AG04450 (cell line): ENCODE data around the gene RAB15. TPM values are rescaled to one million over a fixed set of nuclear protein-coding genes. Genes with fewer than 3 reads are reported as not detected.

Experiments used
- CTCF ChIA-PET: fragments of 300-600, 350-600 bp; formaldehyde crosslinking; extraction: SDS; loops from one replicate; lab custom pipeline; 2022; ENCODE audit warnings: antibody characterized with exemption, inconsistent platforms; lab: Charles Lee
- POLR2A ChIA-PET: fragments of 350-600 bp; formaldehyde crosslinking; extraction: SDS; loops from one replicate; lab custom pipeline; 2021; ENCODE audit warnings: antibody characterized with exemption, inconsistent platforms; lab: Yijun Ruan, JAX
- DNase-seq: peaks from one replicate; pipeline ENCODE4 v3.0.0-alpha.2; 2011; ENCODE audit warnings: low read depth, low spot score
- H3K27ac ChIP-seq: one replicate; pipeline ENCODE4 v1.5.1; 2012; ENCODE audit warnings: low read depth, low read length, control low read depth
- H3K27me3 ChIP-seq: one replicate; pipeline ENCODE4 v1.6.0; 2012; ENCODE audit warnings: low read length; ENCODE audit not compliant: control insufficient read depth, insufficient read depth
- H3K4me3 ChIP-seq: 2 replicates; pipeline ENCODE4 v1.5.1; 2011; ENCODE audit warnings: mild to moderate bottlenecking, low read depth, low read length, control low read depth
- H3K9me3 ChIP-seq: 2 replicates; pipeline ENCODE4 v1.5.1; 2012; ENCODE audit warnings: low read length; ENCODE audit not compliant: control insufficient read depth, insufficient read depth
- CTCF ChIP-seq: IDR thresholded peaks from 2 replicates; pipeline ENCODE4 v1.5.1; 2011; ENCODE audit warnings: low read depth, low read length, control low read depth, inconsistent platforms
- polyA plus RNA-seq: library from polyadenylated mRNA; depleted of rRNA; stranded (reverse); fragments of >200 nt; gene quantifications from 2 replicates; pipeline ENCODE4 v1.2.3, GENCODE V29; 2011

The RAB15 gene
- polyA plus RNA-seq, 1 experiment = 11.0 TPM

- Histone ChIP-seq H3K9me3 (no peaks in the 10 kb centered on the region), H3K4me3 (no peak overlapping the region), H3K27me3 (no peaks in the 10 kb centered on the region), H3K27ac (no peak overlapping the region)
- POLR2A ChIA-PET = no interaction called here
- TF ChIP-seq CTCF = no peak
- CTCF ChIA-PET = no interaction called here
- DNase-seq = no peak
Observed at GRCh38 chr14:64934338-64934929, 37.7 kb downstream of the RAB15 start.

GRCh38 chr14:64932231-64932630, 39.9 kb downstream of the RAB15 start:
- Histone ChIP-seq H3K4me3 (no peak overlapping the region), H3K27me3 (no peaks in the 10 kb centered on the region), H3K9me3 (no peaks in the 10 kb centered on the region), H3K27ac (no peak overlapping the region)
- POLR2A ChIA-PET = no interaction called here
- TF ChIP-seq CTCF = no peak
- DNase-seq = no peak
- CTCF ChIA-PET = interaction anchor here (0.9 to 1.3 kb wide), 2 partner anchors 88 to 109 kb away, joined by 5 to 6 read pairs; no protein-coding TSS in a partner anchor

- ChIA-PET CTCF (interaction anchor here (0.9 kb wide), 1 partner anchor 108 kb away, joined by 6 read pairs; no protein-coding TSS in a partner anchor), POLR2A (no interaction called here)
- TF ChIP-seq CTCF = no peak
- Histone ChIP-seq H3K9me3 (no peaks in the 10 kb centered on the region), H3K4me3 (no peak overlapping the region), H3K27ac (no peak overlapping the region), H3K27me3 (no peaks in the 10 kb centered on the region)
- no peak for DNase-seq
Observed at GRCh38 chr14:64931123-64931522, 41.0 kb downstream of the RAB15 start.

GRCh38 chr14:64930085-64930843, 41.9 kb downstream of the RAB15 start:
- H3K27ac ChIP-seq = no peak overlapping the region
- no peaks in the 10 kb centered on the region for H3K9me3 ChIP-seq
- no peak overlapping the region for H3K4me3 ChIP-seq
- H3K27me3 ChIP-seq = no peaks in the 10 kb centered on the region
- no peak for DNase-seq
- ChIA-PET POLR2A (no interaction called here), CTCF (no interaction called here)
- no peak for TF ChIP-seq CTCF

- Histone ChIP-seq H3K27me3 (no peaks in the 10 kb centered on the region), H3K27ac (no peak overlapping the region), H3K4me3 (no peak overlapping the region), H3K9me3 (no peaks in the 10 kb centered on the region)
- POLR2A ChIA-PET = no interaction called here
- CTCF ChIA-PET = no interaction called here
- TF ChIP-seq CTCF = no peak
- no peak for DNase-seq
Observed at GRCh38 chr14:64929014-64929359, 43.1 kb downstream of the RAB15 start.
